GM18511 (cell line): ENCODE data around the gene ZNF785.

Experiments used
- ATAC-seq: cut with Tn5 transposase; IDR thresholded peaks from one replicate; pipeline ENCODE4 v1.9.1; 2021; ENCODE audit warnings: mild to moderate bottlenecking, moderate library complexity; ENCODE audit not compliant: unreplicated experiment

ZNF785 gene

GRCh38 chr16:30566531-30566930 lies 19.0 kb downstream of the ZNF785 start:
- no peak for ATAC-seq

- ATAC-seq: no peak
Measured at GRCh38 chr16:30565984-30566383, 19.5 kb downstream of the ZNF785 start.

- ATAC-seq: no peak
Measured at GRCh38 chr16:30565526-30565925, 20.0 kb downstream of the ZNF785 start.

- ATAC-seq: no peak
Measured at GRCh38 chr16:30562021-30562420, 23.5 kb downstream of the ZNF785 start.

- ATAC-seq: no peak
Measured at GRCh38 chr16:30561089-30561816, 24.2 kb downstream of the ZNF785 start.

GRCh38 chr16:30559690-30560089 lies 25.8 kb downstream of the ZNF785 start:
- ATAC-seq: no peak

- ATAC-seq: no peak
Measured at GRCh38 chr16:30558789-30559377, 26.6 kb downstream of the ZNF785 start.

- ATAC-seq: peak; percentile 93
Measured at GRCh38 chr16:30557957-30558788, 27.3 kb downstream of the ZNF785 start, which contains the start of gene ZNF764. ZNF764 (minus strand) TSS chr16:30558374; CDS start chr16:30558182, 192 bp downstream.

GRCh38 chr16:30557707-30557956 lies 27.9 kb downstream of the ZNF785 start:
- ATAC-seq: peak; percentile 14

GRCh38 chr16:30556125-30556473 lies 29.4 kb downstream of the ZNF785 start:
- no peak for ATAC-seq

GRCh38 chr16:30555315-30556124 lies 30.0 kb downstream of the ZNF785 start:
- no peak for ATAC-seq

GRCh38 chr16:30554557-30555314 lies 30.8 kb downstream of the ZNF785 start:
- ATAC-seq: no peak

- ATAC-seq: no peak
Measured at GRCh38 chr16:30553393-30553899, 32.1 kb downstream of the ZNF785 start.

GRCh38 chr16:30552956-30553355 lies 32.5 kb downstream of the ZNF785 start:
- ATAC-seq: no peak

GRCh38 chr16:30551781-30552180 lies 33.7 kb downstream of the ZNF785 start:
- no peak for ATAC-seq

GRCh38 chr16:30548416-30549253 lies 36.9 kb downstream of the ZNF785 start:
- ATAC-seq: no peak

GRCh38 chr16:30546115-30546514 lies 39.4 kb downstream of the ZNF785 start:
- no peak for ATAC-seq

GRCh38 chr16:30543067-30543466 lies 42.4 kb downstream of the ZNF785 start:
- ATAC-seq: no peak
